ENCODE results near the gene MCC. TPM values are rescaled to one million over a fixed set of nuclear protein-coding genes. Genes with fewer than 3 reads are reported as not detected.

Gene MCC
- total RNA-seq, 1 donor from 2014 or later = 15.1 TPM

GRCh38 chr5:113518884-113519283, 30.6 kb upstream of the MCC start:
- Histone ChIP-seq H3K27me3 (ENCODE audit: control insufficient read depth in 3 of 3, insufficient read depth in 3 of 3, low read length in 3 of 3) (no peaks in the 10 kb centered on the region), H3K4me1 (ENCODE audit: control insufficient read depth in 3 of 3, insufficient read depth in 3 of 3, low read length in 3 of 3) (peaks cover 2 to 9% (median 5%) of the 10 kb centered on the region in 3 donors), H3K36me3 (ENCODE audit: control insufficient read depth in 3 of 3, insufficient read depth in 3 of 3, low read length in 3 of 3) (peaks cover 0 to 13% (median 3%) of the 10 kb centered on the region in 3 donors), H3K27ac (ENCODE audit: low read depth, low read length) (no peak overlapping the region), H3K4me3 (ENCODE audit: low read length in 3 of 3) (no peak overlapping the region), H3K9me3 (ENCODE audit: control insufficient read depth in 3 of 3, low read length in 3 of 3) (no peaks in the 10 kb centered on the region), H3K9ac (ENCODE audit: low read depth in 1 of 3, low read length in 3 of 3) (peak overlapping the region in 1 of 3 donors; percentile 27)

- Histone ChIP-seq H3K27ac (ENCODE audit: low read depth, low read length) (peak overlapping the region; percentile 95), H3K27me3 (ENCODE audit: control insufficient read depth in 3 of 3, insufficient read depth in 3 of 3, low read length in 3 of 3) (no peaks in the 10 kb centered on the region), H3K9ac (ENCODE audit: low read depth in 1 of 3, low read length in 3 of 3) (peak overlapping the region; percentile 92 to 98 (median 95)), H3K36me3 (ENCODE audit: control insufficient read depth in 3 of 3, insufficient read depth in 3 of 3, low read length in 3 of 3) (peaks cover 0 to 4% (median 3%) of the 10 kb centered on the region in 3 donors), H3K4me3 (ENCODE audit: low read length in 3 of 3) (peak overlapping the region; percentile 87 to 95 (median 90)), H3K9me3 (ENCODE audit: control insufficient read depth in 3 of 3, low read length in 3 of 3) (no peaks in the 10 kb centered on the region), H3K4me1 (ENCODE audit: control insufficient read depth in 3 of 3, insufficient read depth in 3 of 3, low read length in 3 of 3) (peaks cover 2 to 13% (median 5%) of the 10 kb centered on the region in 3 donors)
These were observed 26.0 kb upstream of the MCC start for GRCh38 chr5:113514289-113514635.

GRCh38 chr5:113513384-113514288, 25.4 kb upstream of the MCC start, which contains the start of gene YTHDC2:
Gene YTHDC2 (plus strand): TSS chr5:113513694. CDS start chr5:113513896, 202 bp downstream.
- peak within 1 kb of the TSS; percentile 95 for H3K27ac ChIP-seq (ENCODE audit: low read depth, low read length)
- H3K4me1 ChIP-seq (ENCODE audit: control insufficient read depth in 3 of 3, insufficient read depth in 3 of 3, low read length in 3 of 3) = peaks cover 2 to 13% (median 5%) of the 10 kb centered on the region in 3 donors
- H3K9me3 ChIP-seq (ENCODE audit: control insufficient read depth in 3 of 3, low read length in 3 of 3) = no peaks in the 10 kb centered on the region
- peak within 1 kb of the TSS; percentile 87 to 95 (median 90) for H3K4me3 ChIP-seq (ENCODE audit: low read length in 3 of 3)
- H3K9ac ChIP-seq (ENCODE audit: low read depth in 1 of 3, low read length in 3 of 3) = peak within 1 kb of the TSS; percentile 92 to 98 (median 95)
- no peaks in the 10 kb centered on the region for H3K27me3 ChIP-seq (ENCODE audit: control insufficient read depth in 3 of 3, insufficient read depth in 3 of 3, low read length in 3 of 3)
- peaks cover 0 to 3% (median 3%) of the 10 kb centered on the region in 3 donors for H3K36me3 ChIP-seq (ENCODE audit: control insufficient read depth in 3 of 3, insufficient read depth in 3 of 3, low read length in 3 of 3)

GRCh38 chr5:113512341-113512740, 24.1 kb upstream of the MCC start:
- no peaks in the 10 kb centered on the region for H3K27me3 ChIP-seq (ENCODE audit: control insufficient read depth in 3 of 3, insufficient read depth in 3 of 3, low read length in 3 of 3)
- H3K9me3 ChIP-seq (ENCODE audit: control insufficient read depth in 3 of 3, low read length in 3 of 3) = no peaks in the 10 kb centered on the region
- peaks cover 0 to 3% (median 3%) of the 10 kb centered on the region in 3 donors for H3K36me3 ChIP-seq (ENCODE audit: control insufficient read depth in 3 of 3, insufficient read depth in 3 of 3, low read length in 3 of 3)
- no peak overlapping the region for H3K9ac ChIP-seq (ENCODE audit: low read depth in 1 of 3, low read length in 3 of 3)
- H3K27ac ChIP-seq (ENCODE audit: low read depth, low read length) = no peak overlapping the region
- peak overlapping the region in 1 of 3 donors; percentile 95 for H3K4me3 ChIP-seq (ENCODE audit: low read length in 3 of 3)
- H3K4me1 ChIP-seq (ENCODE audit: control insufficient read depth in 3 of 3, insufficient read depth in 3 of 3, low read length in 3 of 3) = peaks cover 2 to 13% (median 5%) of the 10 kb centered on the region in 3 donors

- Histone ChIP-seq H3K36me3 (ENCODE audit: control insufficient read depth in 3 of 3, insufficient read depth in 3 of 3, low read length in 3 of 3) (peaks cover 0 to 3% (median 3%) of the 10 kb centered on the region in 3 donors), H3K4me1 (ENCODE audit: control insufficient read depth in 3 of 3, insufficient read depth in 3 of 3, low read length in 3 of 3) (peaks cover 2 to 13% (median 5%) of the 10 kb centered on the region in 3 donors), H3K9ac (ENCODE audit: low read depth in 1 of 3, low read length in 3 of 3) (no peak overlapping the region), H3K27ac (ENCODE audit: low read depth, low read length) (no peak overlapping the region), H3K9me3 (ENCODE audit: control insufficient read depth in 3 of 3, low read length in 3 of 3) (no peaks in the 10 kb centered on the region), H3K4me3 (ENCODE audit: low read length in 3 of 3) (no peak overlapping the region), H3K27me3 (ENCODE audit: control insufficient read depth in 3 of 3, insufficient read depth in 3 of 3, low read length in 3 of 3) (no peaks in the 10 kb centered on the region)
These were observed 22.7 kb upstream of the MCC start for GRCh38 chr5:113510836-113511451.

GRCh38 chr5:113508756-113509155, 20.5 kb upstream of the MCC start:
- H3K27ac ChIP-seq (ENCODE audit: low read depth, low read length) = no peak overlapping the region
- no peak overlapping the region for H3K4me3 ChIP-seq (ENCODE audit: low read length in 3 of 3)
- no peaks in the 10 kb centered on the region for H3K27me3 ChIP-seq (ENCODE audit: control insufficient read depth in 3 of 3, insufficient read depth in 3 of 3, low read length in 3 of 3)
- H3K4me1 ChIP-seq (ENCODE audit: control insufficient read depth in 3 of 3, insufficient read depth in 3 of 3, low read length in 3 of 3) = peaks cover 0 to 6% (median 0%) of the 10 kb centered on the region in 3 donors
- no peaks in the 10 kb centered on the region for H3K9me3 ChIP-seq (ENCODE audit: control insufficient read depth in 3 of 3, low read length in 3 of 3)
- no peak overlapping the region for H3K9ac ChIP-seq (ENCODE audit: low read depth in 1 of 3, low read length in 3 of 3)
- no peaks in the 10 kb centered on the region for H3K36me3 ChIP-seq (ENCODE audit: control insufficient read depth in 3 of 3, insufficient read depth in 3 of 3, low read length in 3 of 3)

GRCh38 chr5:113507601-113508000, 19.3 kb upstream of the MCC start:
- H3K4me1 ChIP-seq (ENCODE audit: control insufficient read depth in 3 of 3, insufficient read depth in 3 of 3, low read length in 3 of 3) = no peaks in the 10 kb centered on the region
- H3K9me3 ChIP-seq (ENCODE audit: control insufficient read depth in 3 of 3, low read length in 3 of 3) = no peaks in the 10 kb centered on the region
- no peak overlapping the region for H3K27ac ChIP-seq (ENCODE audit: low read depth, low read length)
- H3K36me3 ChIP-seq (ENCODE audit: control insufficient read depth in 3 of 3, insufficient read depth in 3 of 3, low read length in 3 of 3) = no peaks in the 10 kb centered on the region
- peaks cover 3 to 7% (median 5%) of the 10 kb centered on the region in 3 donors for H3K27me3 ChIP-seq (ENCODE audit: control insufficient read depth in 3 of 3, insufficient read depth in 3 of 3, low read length in 3 of 3)
- no peak overlapping the region for H3K4me3 ChIP-seq (ENCODE audit: low read length in 3 of 3)
- no peak overlapping the region for H3K9ac ChIP-seq (ENCODE audit: low read depth in 1 of 3, low read length in 3 of 3)

GRCh38 chr5:113505181-113505580, 16.9 kb upstream of the MCC start:
- no peaks in the 10 kb centered on the region for H3K4me1 ChIP-seq (ENCODE audit: control insufficient read depth in 3 of 3, insufficient read depth in 3 of 3, low read length in 3 of 3)
- H3K4me3 ChIP-seq (ENCODE audit: low read length in 3 of 3) = no peak overlapping the region
- peaks cover 3 to 7% (median 5%) of the 10 kb centered on the region in 3 donors for H3K27me3 ChIP-seq (ENCODE audit: control insufficient read depth in 3 of 3, insufficient read depth in 3 of 3, low read length in 3 of 3)
- H3K27ac ChIP-seq (ENCODE audit: low read depth, low read length) = no peak overlapping the region
- H3K9me3 ChIP-seq (ENCODE audit: control insufficient read depth in 3 of 3, low read length in 3 of 3) = no peaks in the 10 kb centered on the region
- H3K9ac ChIP-seq (ENCODE audit: low read depth in 1 of 3, low read length in 3 of 3) = no peak overlapping the region
- no peaks in the 10 kb centered on the region for H3K36me3 ChIP-seq (ENCODE audit: control insufficient read depth in 3 of 3, insufficient read depth in 3 of 3, low read length in 3 of 3)

- no peak overlapping the region for H3K4me3 ChIP-seq (ENCODE audit: low read length in 3 of 3)
- no peaks in the 10 kb centered on the region for H3K36me3 ChIP-seq (ENCODE audit: control insufficient read depth in 3 of 3, insufficient read depth in 3 of 3, low read length in 3 of 3)
- no peak overlapping the region for H3K9ac ChIP-seq (ENCODE audit: low read depth in 1 of 3, low read length in 3 of 3)
- H3K27ac ChIP-seq (ENCODE audit: low read depth, low read length) = no peak overlapping the region
- no peaks in the 10 kb centered on the region for H3K4me1 ChIP-seq (ENCODE audit: control insufficient read depth in 3 of 3, insufficient read depth in 3 of 3, low read length in 3 of 3)
- H3K27me3 ChIP-seq (ENCODE audit: control insufficient read depth in 3 of 3, insufficient read depth in 3 of 3, low read length in 3 of 3) = peaks cover 3 to 7% (median 5%) of the 10 kb centered on the region in 3 donors
- no peaks in the 10 kb centered on the region for H3K9me3 ChIP-seq (ENCODE audit: control insufficient read depth in 3 of 3, low read length in 3 of 3)
These were observed 14.9 kb upstream of the MCC start for GRCh38 chr5:113503146-113503545.

GRCh38 chr5:113502073-113502472, 13.8 kb upstream of the MCC start:
- H3K36me3 ChIP-seq (ENCODE audit: control insufficient read depth in 3 of 3, insufficient read depth in 3 of 3, low read length in 3 of 3) = no peaks in the 10 kb centered on the region
- H3K9ac ChIP-seq (ENCODE audit: low read depth in 1 of 3, low read length in 3 of 3) = no peak overlapping the region
- no peaks in the 10 kb centered on the region for H3K4me1 ChIP-seq (ENCODE audit: control insufficient read depth in 3 of 3, insufficient read depth in 3 of 3, low read length in 3 of 3)
- H3K27ac ChIP-seq (ENCODE audit: low read depth, low read length) = no peak overlapping the region
- H3K4me3 ChIP-seq (ENCODE audit: low read length in 3 of 3) = no peak overlapping the region
- peaks cover 3 to 7% (median 5%) of the 10 kb centered on the region in 3 donors for H3K27me3 ChIP-seq (ENCODE audit: control insufficient read depth in 3 of 3, insufficient read depth in 3 of 3, low read length in 3 of 3)
- H3K9me3 ChIP-seq (ENCODE audit: control insufficient read depth in 3 of 3, low read length in 3 of 3) = no peaks in the 10 kb centered on the region
